SU-DHL-6 (cell line): ENCODE data around the gene UBTD2.

Experiments used
- CTCF ChIP-seq: fragments of 200-600 bp; sonication (generic); IDR thresholded peaks from one replicate; pipeline ENCODE4 v1.5.1; 2017; ENCODE audit warnings: antibody characterized with exemption, mild to moderate bottlenecking, low read length, moderate library complexity; ENCODE audit not compliant: insufficient read depth, poor library complexity, severe bottlenecking
- EZH2phosphoT487 ChIP-seq: fragments of 200-600 bp; sonication (generic), shearing (Covaris generic); conservative IDR thresholded peaks from 2 replicates; pipeline ENCODE4 v1.6.1; 2018; ENCODE audit warnings: mild to moderate bottlenecking, antibody characterized with exemption, low read length, moderate library complexity, mixed read lengths

GRCh38 chr5:172219296-172219695, 64.3 kb downstream of the UBTD2 start:
- TF ChIP-seq CTCF (no peak), EZH2phosphoT487 (no peak)
